ENCODE data around the gene BRD9. TPM values are rescaled to one million over a fixed set of nuclear protein-coding genes. Genes with fewer than 3 reads are reported as not detected.

BRD9 gene
- total and polyA plus RNA-seq, 9 of the 15 experiments (the other 6 are each of a cell fraction or from before 2014, with no cell fraction given): 2.4 to 68.7 (median 44.9) TPM

- TF ChIP-seq ZNF511 (CRISPR knock-in tag; IDR thresholded peaks at IDR 0.05) (peak; percentile 29; the same call in 1 of the 2 replicates), MYC (IDR thresholded peaks at IDR 0.05; ENCODE audit: low read depth, low read length) (peak; percentile 93), MYC (CRISPR knock-in tag; IDR thresholded peaks at IDR 0.05; ENCODE audit: borderline replicate concordance, low read depth) (no peak; the same call in 1 of the 2 replicates), PRPF4 (IDR thresholded peaks at IDR 0.05; ENCODE audit: insufficient read depth, low read depth, low read length, poor library complexity, severe bottlenecking) (no peak), REST (IDR thresholded peaks at IDR 0.05; ENCODE audit: borderline replicate concordance) (0 out of 2 replicates have a peak, but pooled peaks have one; percentile 2), REST (CRISPR knock-in tag; IDR thresholded peaks at IDR 0.05; ENCODE audit: low read depth) (no peak), ZKSCAN3 (CRISPR knock-in tag; IDR thresholded peaks at IDR 0.05) (no peak), CBX5 (IDR thresholded peaks at IDR 0.05; ENCODE audit: borderline replicate concordance, low read depth) (no peak), MXI1 (IDR thresholded peaks at IDR 0.05; ENCODE audit: low read depth, low read length) (peak; percentile 76), NR2C2 (CRISPR knock-in tag; IDR thresholded peaks at IDR 0.05) (peak; percentile 99), NR2C2 (tag; IDR thresholded peaks at IDR 0.05) (peak; percentile 100), ZBTB12 (CRISPR knock-in tag; IDR thresholded peaks at IDR 0.05) (peak; percentile 85)
Observed at GRCh38 chr5:892394-893136, at the start of gene BRD9, which contains the start of gene TRIP13 (continued).

Measured in K562 (cell line).